Ovary (tissue), 3 donors: ENCODE measurements around the gene ATF7IP.

Experiments
- POLR2A ChIP-seq: fragments of 450-650 bp; IDR thresholded peaks from one replicate; pipeline ENCODE4 v1.6.1; 2017; ENCODE audit warnings: antibody characterized with exemption, mild to moderate bottlenecking, moderate library complexity
- TF ChIP-seq, protein P1 (sequence below), 3 donors: fragments of 450-650 bp in 2 of 3; fragments of 200-600 bp in 1 of 3; IDR thresholded peaks; one replicate each; pipeline versions ENCODE4 v1.5.1 to v1.8.0; 2016 to 2022; ENCODE audit warnings: antibody characterized with exemption in 3 of 3, mild to moderate bottlenecking in 1 of 3
- donor health status: DM: no; HTN: no; CAD: no.

DNA sequence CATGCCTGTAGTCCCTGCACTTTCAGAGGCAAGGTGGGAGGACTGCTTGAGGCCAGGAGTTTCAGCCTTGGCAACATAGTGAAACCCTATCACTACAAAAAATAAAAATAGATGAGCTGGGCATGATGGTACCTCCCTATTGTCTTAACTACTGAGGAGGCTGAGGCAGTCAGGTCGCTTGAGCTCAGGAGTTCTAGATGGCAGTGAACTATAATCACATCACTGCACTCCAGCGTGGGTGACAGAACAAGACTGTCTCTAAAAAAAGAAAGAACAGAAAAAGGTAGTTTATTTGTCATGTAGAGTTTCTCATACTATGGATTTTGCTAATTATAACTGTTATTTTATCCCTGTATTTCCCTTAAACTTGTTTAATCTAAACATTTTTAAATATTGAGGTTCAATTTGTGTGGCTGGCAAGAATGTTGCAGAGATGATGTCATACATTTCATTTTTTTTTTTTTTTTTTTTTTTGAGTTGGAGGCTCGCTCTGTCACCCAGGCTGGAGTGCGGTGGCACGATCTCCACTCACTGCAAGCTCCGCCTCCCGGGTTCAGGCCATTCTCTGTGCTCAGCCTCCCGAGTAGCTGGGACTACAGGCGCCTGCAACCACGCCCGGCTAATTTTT, 39.7 kb upstream of the ATF7IP start:
- TF ChIP-seq, protein P1, sequence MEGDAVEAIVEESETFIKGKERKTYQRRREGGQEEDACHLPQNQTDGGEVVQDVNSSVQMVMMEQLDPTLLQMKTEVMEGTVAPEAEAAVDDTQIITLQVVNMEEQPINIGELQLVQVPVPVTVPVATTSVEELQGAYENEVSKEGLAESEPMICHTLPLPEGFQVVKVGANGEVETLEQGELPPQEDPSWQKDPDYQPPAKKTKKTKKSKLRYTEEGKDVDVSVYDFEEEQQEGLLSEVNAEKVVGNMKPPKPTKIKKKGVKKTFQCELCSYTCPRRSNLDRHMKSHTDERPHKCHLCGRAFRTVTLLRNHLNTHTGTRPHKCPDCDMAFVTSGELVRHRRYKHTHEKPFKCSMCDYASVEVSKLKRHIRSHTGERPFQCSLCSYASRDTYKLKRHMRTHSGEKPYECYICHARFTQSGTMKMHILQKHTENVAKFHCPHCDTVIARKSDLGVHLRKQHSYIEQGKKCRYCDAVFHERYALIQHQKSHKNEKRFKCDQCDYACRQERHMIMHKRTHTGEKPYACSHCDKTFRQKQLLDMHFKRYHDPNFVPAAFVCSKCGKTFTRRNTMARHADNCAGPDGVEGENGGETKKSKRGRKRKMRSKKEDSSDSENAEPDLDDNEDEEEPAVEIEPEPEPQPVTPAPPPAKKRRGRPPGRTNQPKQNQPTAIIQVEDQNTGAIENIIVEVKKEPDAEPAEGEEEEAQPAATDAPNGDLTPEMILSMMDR (IDR thresholded peaks at IDR 0.05), result no peak
- TF ChIP-seq POLR2A, result no peak
